DLD1 (cell line): ENCODE measurements around the gene TTC12.

Experiments
- in situ Hi-C: cut with HindIII; loops from 2 replicates; pipeline ENCODE4 v1.10.0; 2017; ENCODE audit warnings: low sequenced_read_pairs

Gene TTC12

DNA sequence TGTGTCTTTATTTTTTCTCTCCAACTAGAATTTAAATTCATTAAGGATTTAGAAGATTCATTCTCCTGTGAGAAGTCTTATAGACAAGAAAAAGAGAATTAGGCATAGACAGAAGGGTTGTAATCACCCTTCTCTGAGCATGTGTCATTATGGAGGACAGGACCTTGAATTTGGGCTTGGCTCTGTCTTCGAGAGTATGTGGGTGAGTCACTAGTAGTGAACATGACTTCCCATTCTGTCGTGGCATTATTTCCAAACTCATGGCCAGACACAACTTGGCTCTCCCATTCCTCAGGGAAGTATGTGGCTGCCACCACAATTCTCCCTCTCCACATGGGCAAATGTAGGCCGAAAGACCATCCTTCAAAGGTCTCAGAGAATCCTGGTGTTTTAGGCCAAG lies 58.9 kb downstream of the TTC12 start:
- in situ Hi-C loops, result no loop called here

DNA sequence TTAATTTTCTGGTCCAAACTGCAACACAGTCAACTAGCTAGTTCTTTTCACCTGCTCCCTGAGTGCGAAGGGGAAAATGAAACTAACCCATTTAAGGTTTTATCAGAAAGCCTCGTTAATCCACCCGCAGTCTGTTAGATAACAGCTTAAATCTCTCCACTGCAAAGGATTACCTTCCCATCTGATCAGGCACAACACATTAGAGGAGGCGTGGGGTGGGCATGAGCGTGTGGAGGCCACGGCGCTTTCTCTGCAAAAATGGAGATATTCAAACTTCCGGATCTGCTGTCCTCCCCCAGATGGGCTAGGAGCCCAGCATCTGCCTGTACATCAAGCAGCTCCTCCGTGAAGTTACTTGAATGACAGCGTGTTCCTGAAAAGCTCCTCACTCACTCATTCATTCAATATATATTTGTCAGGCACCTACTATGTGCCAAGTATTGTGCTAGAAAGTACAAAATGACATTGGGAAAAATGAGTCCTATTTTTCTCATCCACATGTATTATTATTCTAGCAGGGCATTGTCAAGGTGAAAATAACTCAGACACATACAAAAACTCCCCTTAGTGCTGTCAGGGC lies 59.7 kb downstream of the TTC12 start:
- in situ Hi-C loops, result no loop called here

DNA sequence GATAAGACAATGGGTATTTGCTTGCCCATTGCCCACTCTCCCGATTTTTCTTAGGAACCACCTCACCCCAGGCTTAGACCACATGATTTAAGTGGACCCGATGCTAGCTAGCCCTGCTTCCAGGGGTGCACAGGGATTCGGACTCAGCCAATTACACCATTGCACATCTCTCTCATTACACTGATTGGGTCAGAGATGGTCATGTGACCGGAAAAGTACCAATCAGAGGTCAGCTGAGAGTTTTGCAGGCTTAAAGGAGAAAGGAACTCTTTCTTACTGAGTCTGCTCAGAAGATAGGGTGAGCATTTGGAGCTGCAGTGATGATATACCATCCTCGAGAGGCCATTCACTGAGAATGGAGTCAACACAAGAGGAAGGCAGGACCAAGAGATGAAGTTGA lies 61.0 kb downstream of the TTC12 start:
- in situ Hi-C loops, result no loop called here

DNA sequence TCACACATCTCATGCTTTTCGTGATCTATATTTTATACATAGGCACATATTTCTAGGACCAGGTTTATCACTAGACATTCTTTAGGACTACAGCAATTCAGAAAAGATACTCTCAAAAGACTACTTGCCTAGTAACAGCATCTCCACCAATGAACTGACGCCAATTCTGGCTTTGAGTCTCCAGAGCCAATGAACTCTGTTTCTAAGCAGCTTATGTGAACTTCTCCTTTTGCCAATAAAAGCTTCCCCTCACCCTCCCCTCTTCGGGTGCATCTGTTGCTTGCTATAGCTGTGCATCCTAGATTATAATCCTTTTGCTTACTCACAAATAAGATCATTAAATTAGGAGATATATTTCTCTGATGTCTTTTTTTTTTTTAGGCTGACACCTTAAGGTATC lies 61.8 kb downstream of the TTC12 start:
- in situ Hi-C loops, result no loop called here

DNA sequence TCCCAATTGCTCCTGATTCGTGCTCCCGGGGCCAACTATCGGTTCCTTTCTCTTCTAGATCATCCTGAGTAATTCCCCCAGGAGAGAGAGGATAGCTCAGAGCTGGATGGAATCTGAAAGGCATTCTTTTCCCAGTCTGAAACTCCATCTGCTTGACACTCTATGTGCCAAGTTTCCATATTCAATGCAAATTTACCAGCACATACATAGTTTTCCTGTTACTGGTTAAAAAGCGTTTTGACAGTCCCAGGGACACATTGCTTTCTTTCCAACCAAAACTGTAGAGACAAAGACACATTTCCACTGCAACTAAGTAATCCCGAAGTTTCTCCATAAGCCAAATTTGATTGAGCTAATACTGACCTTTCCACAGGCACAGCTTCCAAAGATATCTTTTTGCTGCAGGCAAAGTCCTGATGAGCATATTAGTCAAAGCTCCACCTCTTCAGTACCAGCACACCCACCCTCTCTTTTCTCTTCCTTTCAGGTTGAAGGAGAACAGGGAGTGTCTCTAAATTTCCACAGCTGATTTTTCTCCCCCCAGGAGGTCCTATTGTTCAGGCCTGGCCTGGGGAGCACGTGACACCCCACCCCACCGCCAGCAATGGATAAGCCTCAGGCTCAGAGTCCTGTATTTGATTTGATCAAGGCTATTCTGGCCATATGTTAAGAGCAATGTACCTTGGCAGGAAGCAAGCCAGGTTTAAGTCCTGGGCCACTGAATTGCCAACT lies 63.5 kb downstream of the TTC12 start:
- in situ Hi-C loops, result no loop called here

DNA sequence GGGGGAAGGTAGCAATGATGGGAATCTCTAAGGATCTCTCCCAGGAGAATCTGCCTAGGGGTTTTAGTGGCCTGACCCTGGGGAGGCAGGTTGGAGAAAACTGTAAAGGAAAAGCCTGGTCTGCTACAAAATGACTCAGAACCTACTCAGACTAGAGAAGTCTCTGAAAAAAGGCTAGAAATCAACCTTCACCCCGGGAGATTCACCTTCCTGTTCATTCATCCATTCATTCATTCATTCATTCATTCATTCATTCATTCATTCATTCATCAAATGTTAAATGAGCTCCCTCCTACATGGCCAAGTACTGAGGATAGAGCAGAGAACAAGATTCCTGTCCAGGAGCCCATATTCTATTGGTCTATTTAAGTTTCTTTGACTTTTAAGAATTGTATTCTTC lies 64.3 kb downstream of the TTC12 start:
- in situ Hi-C loops, result no loop called here

DNA sequence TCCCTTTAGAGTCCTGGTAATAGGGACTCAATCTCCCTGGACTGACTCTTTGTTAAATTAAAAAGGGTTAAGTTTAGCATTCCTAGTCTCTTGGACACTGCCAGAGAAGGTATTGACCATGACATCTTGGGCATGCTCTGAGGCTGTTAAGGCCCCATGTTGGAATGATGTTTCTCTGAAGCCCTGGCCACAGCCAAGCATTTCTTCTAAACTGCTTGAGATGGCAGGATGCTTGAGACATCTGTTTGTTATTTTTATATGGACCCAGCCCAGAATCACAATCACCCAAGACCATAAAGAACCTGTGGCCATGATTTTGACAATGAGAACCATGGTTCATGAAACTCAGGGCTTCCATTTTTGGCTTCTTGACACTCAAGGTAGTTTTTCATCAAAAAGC lies 67.7 kb downstream of the TTC12 start:
- in situ Hi-C loops, result no loop called here

DNA sequence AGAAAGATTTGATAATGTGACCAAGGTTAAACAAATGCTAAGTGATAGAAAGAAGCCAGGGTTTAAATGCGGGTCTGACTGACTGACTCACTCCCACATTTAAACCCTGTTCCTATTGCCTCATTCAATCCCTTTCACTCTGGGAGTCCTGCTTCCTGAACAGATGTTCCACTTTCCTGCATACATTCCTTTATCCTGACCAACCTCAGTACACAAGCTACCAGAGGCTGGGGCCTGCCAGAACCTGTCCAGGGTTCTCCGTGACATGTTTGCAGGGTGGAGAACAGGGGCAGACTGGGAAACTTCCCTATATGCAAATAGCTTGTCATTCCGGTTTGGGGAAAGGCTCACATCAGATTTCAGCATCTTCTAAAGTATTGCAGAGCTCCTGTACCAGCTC lies 70.2 kb downstream of the TTC12 start:
- in situ Hi-C loops, result no loop called here

DNA sequence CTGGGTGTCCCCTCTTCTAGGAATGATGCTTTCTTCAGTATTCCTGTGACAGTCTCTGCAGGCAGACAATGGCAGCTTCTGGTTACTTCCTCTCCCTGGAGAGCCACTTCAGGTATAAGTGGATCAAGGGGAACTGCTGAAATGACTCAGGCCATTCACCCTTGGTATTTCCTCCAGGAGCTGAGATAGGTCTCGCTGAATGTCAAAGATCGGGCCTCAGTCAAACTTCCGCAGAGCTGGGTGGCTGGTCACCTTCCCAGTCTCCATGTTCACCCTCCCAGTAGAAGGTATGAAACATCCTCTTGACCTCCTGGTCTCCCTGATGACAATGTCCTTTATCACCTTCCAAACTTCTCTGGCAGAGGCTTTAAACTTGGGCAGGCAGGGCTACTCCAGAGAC lies 71.4 kb downstream of the TTC12 start:
- in situ Hi-C loops, result no loop called here

DNA sequence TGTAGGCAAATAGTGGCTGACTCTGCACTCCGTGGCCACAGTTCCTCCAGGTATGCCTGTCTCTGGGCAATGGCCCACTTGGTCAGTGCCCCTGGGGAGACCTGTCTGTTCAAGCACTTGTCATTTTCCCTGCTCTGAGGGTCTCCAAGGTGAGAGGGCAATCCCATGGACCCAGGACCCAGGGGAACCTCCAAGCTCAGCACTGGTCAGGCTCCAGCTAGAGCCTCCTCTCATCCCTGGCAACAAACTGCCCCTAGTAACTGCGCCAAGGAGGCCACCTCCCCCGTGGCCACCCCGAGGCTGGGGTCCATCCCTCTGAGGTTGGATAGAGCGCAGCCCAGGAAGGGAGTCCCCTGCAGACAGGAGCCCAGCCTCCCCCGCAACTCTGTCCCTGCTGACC lies 72.5 kb downstream of the TTC12 start:
- in situ Hi-C loops, result no loop called here

DNA sequence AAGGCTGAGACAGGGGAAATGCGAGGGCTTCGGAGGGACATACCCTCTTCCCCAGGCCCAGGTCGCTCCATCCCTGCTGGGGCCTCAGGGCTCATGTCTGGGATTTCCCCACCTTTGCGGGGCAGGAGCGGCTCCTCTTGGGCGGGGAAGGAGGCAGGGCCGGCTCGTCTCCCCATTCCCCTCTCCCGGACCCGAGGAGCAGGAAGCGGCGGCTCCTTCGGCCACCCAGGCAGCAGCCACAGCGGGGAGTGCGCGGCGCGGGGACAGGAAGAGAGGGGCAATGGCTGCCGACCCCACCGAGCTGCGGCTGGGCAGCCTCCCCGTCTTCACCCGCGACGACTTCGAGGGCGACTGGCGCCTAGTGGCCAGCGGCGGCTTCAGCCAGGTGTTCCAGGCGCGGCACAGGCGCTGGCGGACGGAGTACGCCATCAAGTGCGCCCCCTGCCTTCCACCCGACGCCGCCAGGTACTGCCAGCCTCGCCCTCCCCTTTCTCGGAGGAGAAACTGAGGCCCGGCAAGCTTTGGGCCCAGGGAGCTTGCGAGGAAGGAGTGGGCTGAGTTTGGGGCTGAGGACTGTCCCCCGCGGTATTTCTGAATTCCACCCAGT lies 73.3 kb downstream of the TTC12 start, which contains the start of gene ANKK1:
TSS of gene ANKK1 (plus strand) at position 175 of the 607 bp plus-strand sequence. CDS start at position 281, 106 bp downstream.
- in situ Hi-C loops, result no loop called here

DNA sequence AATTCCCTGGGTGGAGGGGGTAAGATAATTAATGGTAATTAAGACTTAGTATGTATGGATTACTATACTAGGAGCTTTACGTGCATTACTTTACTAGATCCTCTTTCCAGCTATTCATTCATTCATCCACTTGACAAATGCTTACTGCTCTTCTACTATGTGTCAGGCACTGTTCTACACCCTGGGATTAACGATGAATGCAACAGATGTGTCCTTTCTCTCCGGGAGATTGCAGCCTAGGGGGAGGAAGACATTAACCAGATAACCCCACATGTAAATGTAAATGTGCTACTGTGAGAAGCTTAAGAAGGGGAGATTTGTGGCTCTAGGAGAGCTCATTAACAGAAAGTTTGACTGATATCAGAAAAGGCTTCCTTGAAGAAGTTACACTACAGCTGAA lies 74.9 kb downstream of the TTC12 start:
- in situ Hi-C loops, result no loop called here

DNA sequence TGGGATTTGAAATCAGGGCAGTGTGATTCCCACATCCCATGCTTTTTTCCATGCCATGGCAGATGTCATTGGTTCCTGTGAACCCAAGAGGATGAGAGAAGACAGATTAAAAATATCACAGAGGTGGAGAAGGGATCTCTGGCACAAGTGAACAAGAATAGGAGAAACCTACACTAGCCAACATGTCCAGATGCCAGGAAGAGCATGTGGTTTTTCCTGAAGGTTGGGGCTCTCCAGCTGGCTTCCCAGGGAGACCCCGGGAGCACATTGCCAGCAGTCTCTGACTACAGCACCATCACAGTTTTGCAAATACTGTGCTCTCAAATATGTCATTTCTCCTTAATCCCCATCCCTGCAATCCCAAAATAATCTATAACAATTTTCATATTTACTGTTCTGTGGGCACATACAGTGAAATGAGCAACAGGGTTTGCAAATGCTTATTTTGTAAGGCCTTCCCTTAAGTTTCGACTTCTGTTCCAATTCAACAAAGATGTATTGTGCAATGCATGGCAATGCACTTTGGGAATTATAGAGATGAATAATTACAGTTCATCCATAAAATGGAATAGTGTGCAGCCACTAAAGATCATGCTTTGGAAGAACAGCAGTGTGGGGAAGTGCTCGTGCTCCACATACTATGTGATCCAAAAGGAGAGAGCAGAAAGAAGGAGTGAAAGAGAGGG lies 78.0 kb downstream of the TTC12 start:
- in situ Hi-C loops, result no loop called here

DNA sequence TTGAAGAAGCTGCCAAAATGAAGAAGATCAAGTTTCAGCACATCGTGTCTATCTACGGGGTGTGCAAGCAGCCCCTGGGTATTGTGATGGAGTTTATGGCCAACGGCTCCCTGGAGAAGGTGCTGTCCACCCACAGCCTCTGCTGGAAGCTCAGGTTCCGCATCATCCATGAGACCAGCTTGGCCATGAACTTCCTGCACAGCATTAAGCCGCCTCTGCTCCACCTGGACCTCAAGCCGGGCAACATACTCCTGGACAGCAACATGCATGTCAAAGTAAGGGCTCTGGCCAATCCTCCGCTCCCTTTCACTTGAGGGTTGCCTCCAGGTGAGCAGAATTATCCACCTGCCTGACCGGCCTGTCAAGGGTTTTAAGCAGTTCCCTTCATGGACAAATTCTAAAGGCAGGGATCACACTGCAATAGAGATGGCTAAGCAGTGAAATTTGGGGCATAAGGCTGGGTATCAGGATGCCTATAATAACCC lies 79.2 kb downstream of the TTC12 start:
- in situ Hi-C loops, result no loop called here

DNA sequence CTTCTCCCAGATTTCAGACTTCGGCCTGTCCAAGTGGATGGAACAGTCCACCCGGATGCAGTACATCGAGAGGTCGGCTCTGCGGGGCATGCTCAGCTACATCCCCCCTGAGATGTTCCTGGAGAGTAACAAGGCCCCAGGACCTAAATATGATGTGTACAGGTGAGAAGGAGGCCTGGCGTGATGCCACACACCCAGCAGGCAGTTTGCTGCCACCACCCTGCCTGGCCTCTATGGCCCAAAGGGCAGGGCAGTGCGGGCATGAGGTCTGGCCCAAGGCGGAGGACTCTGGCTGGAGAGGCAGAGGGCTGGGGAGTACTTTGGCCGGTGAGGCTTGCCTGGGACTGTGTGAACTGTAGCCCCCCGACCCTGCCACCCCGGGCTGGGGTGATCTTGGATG lies 80.5 kb downstream of the TTC12 start:
- in situ Hi-C loops, result no loop called here

DNA sequence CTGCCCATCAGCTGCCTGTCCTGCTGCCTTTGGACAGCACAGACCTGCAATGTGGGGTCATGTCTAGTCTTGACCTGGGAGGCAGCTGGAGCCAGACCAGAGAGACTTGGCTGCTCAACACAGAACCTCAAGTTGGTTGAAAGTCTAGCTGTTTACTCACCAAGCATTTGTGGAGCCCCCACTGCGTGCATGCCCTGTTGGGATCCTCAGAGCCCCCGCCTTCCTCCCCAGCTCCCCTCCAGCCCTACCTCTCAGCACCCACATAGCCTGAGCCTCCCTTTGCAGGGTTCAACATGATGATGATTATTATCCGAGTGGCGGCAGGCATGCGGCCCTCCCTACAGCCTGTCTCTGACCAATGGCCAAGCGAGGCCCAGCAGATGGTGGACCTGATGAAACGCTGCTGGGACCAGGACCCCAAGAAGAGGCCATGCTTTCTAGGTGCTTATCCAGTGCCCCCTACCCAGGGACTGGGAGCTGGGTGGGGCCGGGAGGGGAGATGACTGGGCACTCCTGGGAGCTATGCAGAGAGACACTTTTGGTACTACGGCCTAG lies 81.5 kb downstream of the TTC12 start:
- in situ Hi-C loops, result no loop called here

DNA sequence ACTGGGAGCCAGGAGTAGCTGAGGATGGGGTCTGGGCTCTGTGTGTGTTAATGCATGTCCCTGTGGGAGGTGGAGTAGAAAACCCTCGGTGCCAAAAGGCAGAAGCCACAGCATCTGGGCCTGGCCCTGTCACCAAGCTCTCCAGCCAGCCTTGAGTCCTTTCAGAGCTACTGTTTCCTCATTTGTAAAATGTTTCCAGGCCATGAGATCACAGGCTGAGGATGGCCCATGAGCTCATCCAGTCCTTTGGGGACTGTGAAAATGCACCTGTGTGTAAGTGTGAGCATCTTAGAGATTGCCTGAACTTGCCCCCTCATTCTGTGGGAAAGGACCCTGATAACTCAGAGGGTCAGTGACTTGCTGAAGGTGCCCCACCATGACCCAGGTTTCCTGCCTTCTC lies 82.3 kb downstream of the TTC12 start:
- in situ Hi-C loops, result no loop called here

DNA sequence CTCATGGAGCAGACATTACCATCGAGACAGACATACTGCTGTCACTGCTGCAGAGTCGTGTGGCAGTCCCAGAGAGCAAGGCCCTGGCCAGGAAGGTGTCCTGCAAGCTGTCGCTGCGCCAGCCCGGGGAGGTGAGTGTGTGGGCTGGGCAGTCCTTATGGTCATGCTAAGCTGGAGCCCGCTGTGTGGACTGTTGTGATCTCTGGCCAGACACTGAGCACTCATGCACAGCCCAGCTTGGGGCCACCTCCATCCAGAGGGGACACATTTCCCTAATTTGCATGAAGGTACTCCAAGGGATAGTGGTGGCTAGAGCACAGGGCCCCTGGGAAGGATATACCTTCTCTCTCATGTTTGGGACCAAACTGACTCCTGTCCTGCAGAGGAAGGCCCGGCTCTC lies 82.8 kb downstream of the TTC12 start:
- in situ Hi-C loops, result no loop called here

DNA sequence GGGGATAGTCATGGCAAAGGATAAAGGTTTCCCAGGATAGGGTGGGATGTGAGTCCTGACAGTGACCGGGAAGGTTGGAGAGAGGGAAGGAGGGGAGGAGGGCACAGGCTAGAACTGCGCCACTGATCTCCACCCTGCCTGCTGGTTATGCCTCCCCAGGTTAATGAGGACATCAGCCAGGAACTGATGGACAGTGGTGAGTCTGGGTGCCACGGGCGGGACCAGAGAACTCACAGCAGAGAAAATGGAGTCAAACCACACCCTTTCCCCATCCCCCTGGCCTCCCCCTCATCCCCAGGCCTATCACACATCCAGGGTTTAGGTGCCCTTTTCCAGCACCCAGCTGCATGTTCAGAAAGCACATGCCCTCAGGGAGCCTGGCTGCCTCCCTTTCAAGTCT lies 83.4 kb downstream of the TTC12 start:
- in situ Hi-C loops, result no loop called here

DNA sequence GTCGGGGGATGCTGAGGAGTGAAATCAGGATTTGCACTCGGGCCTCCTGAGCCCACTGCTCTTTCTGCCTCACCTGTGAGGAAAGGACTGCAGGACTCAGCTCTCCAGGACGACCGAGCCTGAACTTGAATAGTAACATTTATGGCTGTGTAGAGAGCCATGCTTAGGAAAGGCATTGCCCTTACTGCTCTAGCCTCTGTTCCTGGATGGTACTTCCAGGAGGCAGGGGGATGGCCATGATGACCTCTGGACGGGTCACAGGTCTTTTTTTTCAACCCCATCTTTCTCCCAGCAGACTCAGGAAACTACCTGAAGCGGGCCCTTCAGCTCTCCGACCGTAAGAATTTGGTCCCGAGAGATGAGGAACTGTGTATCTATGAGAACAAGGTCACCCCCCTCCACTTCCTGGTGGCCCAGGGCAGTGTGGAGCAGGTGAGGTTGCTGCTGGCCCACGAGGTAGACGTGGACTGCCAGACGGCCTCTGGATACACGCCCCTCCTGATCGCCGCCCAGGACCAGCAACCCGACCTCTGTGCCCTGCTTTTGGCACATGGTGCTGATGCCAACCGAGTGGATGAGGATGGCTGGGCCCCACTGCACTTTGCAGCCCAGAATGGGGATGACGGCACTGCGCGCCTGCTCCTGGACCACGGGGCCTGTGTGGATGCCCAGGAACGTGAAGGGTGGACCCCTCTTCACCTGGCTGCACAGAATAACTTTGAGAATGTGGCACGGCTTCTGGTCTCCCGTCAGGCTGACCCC lies 84.5 kb downstream of the TTC12 start:
- in situ Hi-C loops, result no loop called here
